Esophagus squamous epithelium (tissue), 5 donors: ENCODE results near the gene FAM204A. TPM values are rescaled to one million over a fixed set of nuclear protein-coding genes. Genes with fewer than 3 reads are reported as not detected.
A peak's percentile ranks its signal among the peaks of the same experiment; 100 is the strongest.

ENCODE experiments used
- DNase-seq: peaks from one replicate; lab custom pipeline; 2025; lab: John Stamatoyannopoulos, UW
- H3K27ac ChIP-seq, 4 donors: fragments of 200-600 bp; sonication (generic); one replicate each; pipeline ENCODE4 v1.5.1; 2016 to 2019; ENCODE audit warnings: mild to moderate bottlenecking in 1 of 4
- H3K27me3 ChIP-seq, 4 donors: fragments of 200-600 bp; sonication (generic); 1 replicate in 3 of 4; 2 replicates in 1 of 4; pipeline versions ENCODE4 v1.5.1 to v1.6.0; 2017 to 2021; ENCODE audit warnings: antibody characterized with exemption in 1 of 4
- H3K36me3 ChIP-seq, 3 donors: fragments of 200-600 bp; sonication (generic); one replicate each; pipeline ENCODE4 v1.5.1; 2016 to 2019
- H3K4me1 ChIP-seq, 3 donors: fragments of 200-600 bp; sonication (generic); one replicate each; pipeline ENCODE4 v1.5.1; 2017 to 2019
- H3K4me3 ChIP-seq, 4 donors: fragments of 200-600 bp; sonication (generic); 1 replicate in 3 of 4; 2 replicates in 1 of 4; pipeline ENCODE4 v1.5.1; 2016 to 2019; ENCODE audit warnings: mild to moderate bottlenecking in 2 of 4, moderate library complexity in 1 of 4
- H3K9me3 ChIP-seq, 3 donors: fragments of 200-600 bp; sonication (generic); one replicate each; pipeline ENCODE4 v1.5.1; 2016 to 2019
- CTCF ChIP-seq, 6 experiments: fragments of 450-650 bp in 4 of 6; fragments of 200-600 bp in 2 of 6; sonication (generic) in 2 of 6; IDR thresholded peaks; one replicate each; pipeline ENCODE4 v1.5.1; 2016 to 2019; ENCODE audit warnings: antibody characterized with exemption in 6 of 6, mild to moderate bottlenecking in 4 of 6, moderate library complexity in 4 of 6
- POLR2A ChIP-seq, 4 donors: fragments of 450-650 bp; IDR thresholded peaks; one replicate each; pipeline ENCODE4 v1.6.1; 2017; ENCODE audit warnings: antibody characterized with exemption in 4 of 4, mild to moderate bottlenecking in 4 of 4, moderate library complexity in 3 of 4
- WGBS, 2 donors: methylation state at CpG; one replicate each; pipeline ENCODE4 v1.1.5; 2018; 5-methylcytosine and 5-hydroxymethylcytosine counted together
- intact Hi-C: fragments of 100-400 bp; cut with DNase I; formaldehyde crosslinking; loops from one replicate; pipeline ENCODE4 v1.15.0; 2022
- total RNA-seq, 4 donors: library from RNA; depleted of rRNA; stranded (reverse); fragments of >200 nt; gene quantifications; one replicate each; pipeline ENCODE4 v1.1.0, GENCODE V29; 2016
- donor health status: DM: yes; HTN: yes; CAD: no.

Gene FAM204A
- total RNA-seq, 4 donors from 2014 or later: 8.9 to 40.8 (median 34.5) TPM

DNA sequence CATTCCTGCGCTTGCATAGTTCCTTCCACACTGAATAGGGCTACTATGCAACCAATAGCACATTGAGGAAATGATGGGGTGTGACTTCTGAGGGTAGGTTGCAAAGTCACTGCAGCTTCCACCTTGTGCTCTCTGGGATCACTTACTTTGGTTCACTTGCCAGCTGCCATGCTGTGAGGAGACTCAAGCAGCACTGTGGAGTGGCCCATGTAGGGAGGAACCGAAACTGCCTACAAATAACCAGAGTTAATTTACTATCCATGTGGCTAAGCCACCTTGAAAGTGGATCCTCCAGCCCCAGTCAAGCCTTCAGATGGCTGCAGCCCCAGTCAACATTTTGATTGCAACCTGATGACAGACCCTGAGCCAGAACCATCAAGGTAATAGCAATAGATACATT lies 64.3 kb downstream of the FAM204A start:
- Histone ChIP-seq H3K27me3 (peaks cover 0 to 10% (median 0%) of the 10 kb centered on the region in 4 donors), H3K9me3 (peaks cover 0 to 12% (median 10%) of the 10 kb centered on the region in 3 donors), H3K4me1 (peaks cover 0 to 15% (median 0%) of the 10 kb centered on the region in 3 donors), H3K36me3 (no peaks in the 10 kb centered on the region), H3K4me3 (no peak overlapping the region), H3K27ac (no peak overlapping the region)
- 100% methylated on average over 1 to 2 of the region's 2 CpGs for WGBS, 2 donors
- intact Hi-C loops: no loop called here
- TF ChIP-seq CTCF (IDR thresholded peaks at IDR 0.05) (no peak), POLR2A (IDR thresholded peaks at IDR 0.05) (no peak)
- DNase-seq: no peak

DNA sequence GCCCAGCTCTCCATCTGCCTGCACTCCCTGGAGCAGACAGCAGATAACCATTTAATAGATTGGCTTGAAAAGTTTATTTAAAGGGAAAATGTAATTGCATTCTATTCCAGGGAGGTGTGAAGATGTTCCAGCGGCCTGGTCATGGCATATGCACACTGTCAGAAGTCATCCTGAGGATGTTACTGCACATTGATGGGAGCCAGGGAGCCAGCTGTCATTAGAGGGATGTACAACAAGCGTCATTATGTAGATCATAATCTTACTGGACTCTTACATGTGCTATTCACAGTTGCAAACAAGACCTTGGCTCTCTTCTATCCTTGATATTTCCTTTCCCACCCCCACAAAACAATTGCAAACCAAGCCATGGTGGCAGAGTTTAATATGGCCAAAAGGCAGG lies 65.4 kb downstream of the FAM204A start:
- intact Hi-C loops: no loop called here
- peaks cover 0 to 26% (median 0%) of the 10 kb centered on the region in 3 donors for H3K4me1 ChIP-seq
- peaks cover 0 to 17% (median 0%) of the 10 kb centered on the region in 4 donors for H3K27me3 ChIP-seq
- TF ChIP-seq POLR2A (IDR thresholded peaks at IDR 0.05): no peak
- TF ChIP-seq CTCF (IDR thresholded peaks at IDR 0.05): no peak
- H3K36me3 ChIP-seq: no peaks in the 10 kb centered on the region
- DNase-seq: no peak
- no peak overlapping the region for H3K4me3 ChIP-seq
- peak overlapping the region in 1 of 4 donors; percentile 66 for H3K27ac ChIP-seq
- 52 to 73% methylated on average over 2 of the region's 2 CpGs for WGBS, 2 donors
- peaks cover 0 to 12% (median 10%) of the 10 kb centered on the region in 3 donors for H3K9me3 ChIP-seq

GRCh38 chr10:118276204-118276603 lies 65.9 kb downstream of the FAM204A start:
- Histone ChIP-seq H3K36me3 (no peaks in the 10 kb centered on the region), H3K4me3 (no peak overlapping the region), H3K27ac (peak overlapping the region in 2 of 4 donors; percentile 53 to 66), H3K9me3 (peaks cover 0 to 12% (median 10%) of the 10 kb centered on the region in 3 donors), H3K4me1 (peaks cover 0 to 31% (median 3%) of the 10 kb centered on the region in 3 donors), H3K27me3 (peaks cover 0 to 20% (median 0%) of the 10 kb centered on the region in 4 donors)
- intact Hi-C loops: no loop called here
- TF ChIP-seq CTCF (IDR thresholded peaks at IDR 0.05) (no peak), POLR2A (IDR thresholded peaks at IDR 0.05) (no peak)
- no peak for DNase-seq

- no peak for TF ChIP-seq POLR2A (IDR thresholded peaks at IDR 0.05)
- no peak for TF ChIP-seq CTCF (IDR thresholded peaks at IDR 0.05)
- H3K9me3 ChIP-seq: peaks cover 0 to 12% (median 10%) of the 10 kb centered on the region in 3 donors
- DNase-seq: no peak
- intact Hi-C loops: no loop called here
- H3K36me3 ChIP-seq: no peaks in the 10 kb centered on the region
- no peak overlapping the region for H3K27ac ChIP-seq
- 81 to 95% methylated on average over 1 of the region's 1 CpG for WGBS, 2 donors
- H3K4me1 ChIP-seq: peaks cover 0 to 39% (median 5%) of the 10 kb centered on the region in 3 donors
- H3K27me3 ChIP-seq: peaks cover 0 to 33% (median 0%) of the 10 kb centered on the region in 4 donors
- H3K4me3 ChIP-seq: no peak overlapping the region
Measured at GRCh38 chr10:118273662-118274061, 68.5 kb downstream of the FAM204A start.

DNA sequence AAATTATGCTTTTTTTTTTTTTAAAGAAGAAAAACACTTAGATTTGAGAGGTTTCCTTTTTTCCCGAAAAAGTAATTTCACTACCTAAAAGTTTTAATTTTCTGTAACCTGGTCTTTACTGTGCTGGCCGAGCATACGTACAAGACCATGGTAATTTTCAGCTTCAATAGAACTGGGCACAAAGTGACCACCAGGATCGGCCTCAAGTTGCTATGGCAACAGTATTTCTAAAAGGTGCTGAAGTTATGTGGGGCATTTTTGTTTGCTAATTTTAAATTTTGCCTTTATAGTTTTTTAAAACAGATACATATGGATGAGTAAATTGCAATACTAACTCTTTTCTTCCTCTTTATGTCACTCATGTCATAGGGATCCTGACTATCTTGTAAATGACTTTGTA lies 69.4 kb downstream of the FAM204A start:
- H3K36me3 ChIP-seq: no peaks in the 10 kb centered on the region
- no peak overlapping the region for H3K4me3 ChIP-seq
- H3K27me3 ChIP-seq: peaks cover 0 to 33% (median 0%) of the 10 kb centered on the region in 4 donors
- peaks cover 0 to 7% (median 5%) of the 10 kb centered on the region in 3 donors for H3K9me3 ChIP-seq
- no peak for DNase-seq
- intact Hi-C loops: no loop called here
- peak overlapping the region in 2 of 4 donors; percentile 64 to 80 for H3K27ac ChIP-seq
- TF ChIP-seq POLR2A (IDR thresholded peaks at IDR 0.05): no peak
- no peak for TF ChIP-seq CTCF (IDR thresholded peaks at IDR 0.05)
- peaks cover 0 to 39% (median 5%) of the 10 kb centered on the region in 3 donors for H3K4me1 ChIP-seq
- WGBS, 2 donors: 68 to 71% methylated on average over 4 of the region's 4 CpGs
